Endothelial cell of umbilical vein (primary cell): ENCODE data around the gene RBM44. TPM values are rescaled to one million over a fixed set of nuclear protein-coding genes. Genes with fewer than 3 reads are reported as not detected.

Experiments
- BruUV-seq: library from RNA; stranded (reverse); fragments of 400-500 nt; replicated peaks from 2 replicates; lab custom pipeline; 2021; lab: Mats Ljungman, UMichigan
- CTCF ChIA-PET: fragments of 300-600, 350-600 bp; sonication (Branson Sonifier 250); formaldehyde crosslinking; loops from one replicate; lab custom pipeline; 2021; ENCODE audit warnings: antibody characterized with exemption, inconsistent platforms; lab: Charles Lee
- POLR2A ChIA-PET: fragments of 300-600, 350-600 bp; sonication (Branson Sonifier 250); formaldehyde crosslinking; loops from one replicate; lab custom pipeline; 2021; ENCODE audit warnings: antibody characterized with exemption, inconsistent platforms; lab: Charles Lee
- DNase-seq: peaks from one replicate; pipeline ENCODE4 v3.0.0-alpha.2; 2011; ENCODE audit warnings: low read depth, low spot score
- FAIRE-seq: peaks from 2 replicates; lab custom pipeline; 2011; peaks lifted over from hg19 to GRCh38; lab: Jason Lieb, UNC
- H2AFZ ChIP-seq: 2 replicates; pipeline ENCODE4 v1.6.0; 2012; ENCODE audit warnings: low read depth, low read length, control low read depth, inconsistent platforms
- H3K27ac ChIP-seq: 2 replicates; pipeline ENCODE4 v1.5.1; 2011; ENCODE audit warnings: low read depth, mild to moderate bottlenecking, control low read depth, low read length, moderate library complexity; ENCODE audit not compliant: insufficient read depth
- H3K27me3 ChIP-seq, 2 experiments: 2 replicates each; pipeline versions ENCODE4 v1.6.0 to v1.6.1; 2011; ENCODE audit warnings: low read length in 2 of 2, mixed read lengths in 1 of 2; ENCODE audit not compliant: control insufficient read depth in 2 of 2, insufficient read depth in 2 of 2
- H3K36me3 ChIP-seq, 2 experiments: 2 replicates in 1 of 2; 3 replicates in 1 of 2; pipeline ENCODE4 v1.5.1; 2011; ENCODE audit warnings: low read length in 2 of 2, mild to moderate bottlenecking in 1 of 2, moderate library complexity in 1 of 2; ENCODE audit not compliant: control insufficient read depth in 2 of 2, insufficient read depth in 2 of 2; ENCODE audit errors: extremely low read depth in 1 of 2
- H3K4me1 ChIP-seq: 3 replicates; pipeline ENCODE4 v1.5.1; 2011; ENCODE audit warnings: mild to moderate bottlenecking, low read length; ENCODE audit not compliant: control insufficient read depth, insufficient read depth; ENCODE audit errors: extremely low read depth
- H3K4me2 ChIP-seq: 2 replicates; pipeline ENCODE4 v1.6.1; 2011; ENCODE audit warnings: low read length, control low read depth, mixed read lengths; ENCODE audit not compliant: insufficient read depth
- H3K4me3 ChIP-seq, 3 experiments: fragments of 200-600 bp in 1 of 3; sonication (generic), shearing (Covaris generic) in 1 of 3; replicated peaks in 1 of 3; 2 replicates each; pipeline ENCODE4 v1.5.1; 2011 to 2016; ENCODE audit warnings: control low read depth in 3 of 3, low read length in 3 of 3, mild to moderate bottlenecking in 2 of 3, inconsistent platforms in 1 of 3, low read depth in 1 of 3, moderate library complexity in 1 of 3; ENCODE audit not compliant: insufficient read depth in 1 of 3
- H3K79me2 ChIP-seq: 2 replicates; pipeline ENCODE4 v1.6.0; 2012; ENCODE audit warnings: low read length, inconsistent platforms; ENCODE audit not compliant: control insufficient read depth, insufficient read depth
- H3K9ac ChIP-seq: replicated peaks from 2 replicates; pipeline ENCODE3; 2011; ENCODE audit warnings: low read length, control low read depth; ENCODE audit not compliant: insufficient read depth; ENCODE audit errors: extremely low read depth
- H3K9me1 ChIP-seq: replicated peaks from 3 replicates; pipeline ENCODE4 v1.6.0; 2011; ENCODE audit warnings: mild to moderate bottlenecking, low read length; ENCODE audit not compliant: control insufficient read depth, insufficient read depth; ENCODE audit errors: extremely low read depth
- H3K9me3 ChIP-seq: replicated peaks from 2 replicates; pipeline ENCODE4 v1.5.1; 2012; ENCODE audit warnings: low read length, inconsistent platforms; ENCODE audit not compliant: control insufficient read depth, insufficient read depth
- H4K20me1 ChIP-seq: replicated peaks from 2 replicates; pipeline ENCODE3; 2011; ENCODE audit warnings: mild to moderate bottlenecking, low read length; ENCODE audit not compliant: control insufficient read depth, insufficient read depth; ENCODE audit errors: extremely low read depth
- EZH2 ChIP-seq: IDR thresholded peaks from 2 replicates; pipeline ENCODE4 v1.6.1; 2012; ENCODE audit warnings: borderline replicate concordance, low read depth, mild to moderate bottlenecking, moderate library complexity, low read length, inconsistent platforms; ENCODE audit not compliant: severe bottlenecking
- FOS ChIP-seq: IDR thresholded peaks from 2 replicates; pipeline ENCODE4 v1.6.1; 2011; ENCODE audit warnings: mild to moderate bottlenecking, low read length, moderate library complexity, borderline replicate concordance; ENCODE audit not compliant: insufficient read depth
- JUN ChIP-seq: IDR thresholded peaks from 2 replicates; pipeline ENCODE4 v1.6.1; 2011; ENCODE audit warnings: borderline replicate concordance, low read depth; ENCODE audit not compliant: insufficient read length, insufficient read depth
- MYC ChIP-seq: IDR thresholded peaks from one replicate; pipeline ENCODE4 v1.6.1; 2011; ENCODE audit warnings: mild to moderate bottlenecking, low read depth, low read length
- POLR2A ChIP-seq: IDR thresholded peaks from 2 replicates; pipeline ENCODE4 v1.6.1; 2012; ENCODE audit warnings: low read depth, mild to moderate bottlenecking, control low read depth, low read length
- dilution Hi-C: fragments of 300-500 bp; cut with MboI; formaldehyde crosslinking; loops from one replicate; pipeline ENCODE4 v1.15.0; 2019; ENCODE audit warnings: low sequenced_read_pairs; ENCODE audit not compliant: extremely low pct_ligation_motif_present
- intact Hi-C: fragments of 100-400 bp; cut with micrococcal nuclease; formaldehyde crosslinking; loops from one replicate; pipeline ENCODE4 v1.10.0; 2022
- polyA plus RNA-seq, 4 experiments: library from polyadenylated mRNA; depleted of rRNA in 3 of 4; stranded (reverse) in 3 of 4; unstranded in 1 of 4; fragments of >200 nt; gene quantifications; 2 replicates each; pipeline versions ENCODE4 v1.2.1 to v1.2.3, GENCODE V29; 2011 to 2012; ENCODE audit warnings: missing spikeins in 1 of 4
- total RNA-seq: library from RNA; stranded (reverse); gene quantifications from 2 replicates; pipeline ENCODE4 v1.2.3, GENCODE V29; 2021
- TF ChIP-seq, protein P1 (sequence below): IDR thresholded peaks from 2 replicates; pipeline ENCODE4 v1.6.1; 2011; ENCODE audit not compliant: insufficient read depth, insufficient read length
- TF ChIP-seq, protein P2 (sequence below), 2 donors: IDR thresholded peaks; 1 replicate in 1 of 2; 2 replicates in 1 of 2; pipeline ENCODE4 v1.5.1; 2011; ENCODE audit warnings: low read length in 2 of 2, mild to moderate bottlenecking in 2 of 2, moderate library complexity in 2 of 2, control low read depth in 1 of 2, inconsistent platforms in 1 of 2, low read depth in 1 of 2; ENCODE audit not compliant: insufficient read depth in 1 of 2; ENCODE audit errors: extremely low read depth in 1 of 2

The RBM44 gene
- total and polyA plus RNA-seq, 2 donors (not counting 3 experiments of a cell fraction or from before 2014, with no cell fraction given): 0.14 to 0.53 TPM

DNA sequence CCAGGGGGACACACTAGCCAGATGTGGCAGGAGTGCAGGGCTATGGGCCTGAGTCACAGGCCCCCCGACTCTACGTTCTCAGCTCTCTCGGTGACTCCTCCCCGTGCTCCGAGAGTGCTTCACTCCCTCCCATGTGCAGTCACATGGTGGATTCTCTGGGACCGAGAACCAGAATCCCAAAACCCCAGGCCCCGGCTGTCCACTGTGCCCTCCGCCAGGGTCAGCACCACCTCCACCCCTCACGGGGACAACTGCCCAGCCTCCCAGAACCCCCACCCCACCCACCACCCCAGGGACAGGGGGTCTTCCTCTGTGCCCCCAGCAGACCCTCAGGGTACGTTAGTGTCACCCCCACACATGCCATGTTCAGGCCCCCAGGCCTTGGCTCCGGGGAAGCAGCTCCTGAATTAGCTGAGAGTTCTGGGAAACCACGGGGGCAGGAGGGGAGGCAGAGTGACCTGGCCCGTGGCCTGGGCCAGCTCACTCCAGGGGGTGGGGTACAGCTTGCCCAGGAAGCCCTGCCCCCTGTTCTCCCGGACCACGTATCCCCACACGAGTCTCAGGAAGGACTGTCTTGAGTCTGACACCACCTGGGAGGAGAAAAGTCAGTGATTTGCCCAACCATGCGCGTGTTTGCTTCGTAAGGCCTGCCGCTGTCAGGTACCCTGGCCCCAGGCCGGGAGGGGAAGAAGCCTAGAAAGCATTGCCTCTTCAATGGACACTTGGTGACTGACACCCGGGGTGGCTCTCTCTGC lies 65.3 kb downstream of the RBM44 start:
- POLR2A ChIA-PET: no interaction called here
- BruUV-seq: no TSS peak

More for the DNA sequence above, 65.3 kb downstream of the RBM44 start:
- H3K4me2 ChIP-seq: no peak overlapping the region
- H3K9me1 ChIP-seq: no peaks in the 10 kb centered on the region
- dilution Hi-C loops: no loop called here
- H3K9me3 ChIP-seq: no peaks in the 10 kb centered on the region
- DNase-seq: no peak
- H3K27me3 ChIP-seq: peaks cover 20 to 27% of the 10 kb centered on the region in 2 experiments
- TF ChIP-seq MYC (no peak), POLR2A (no peak), EZH2 (no peak), FOS (no peak), JUN (no peak)
- TF ChIP-seq, protein P1, sequence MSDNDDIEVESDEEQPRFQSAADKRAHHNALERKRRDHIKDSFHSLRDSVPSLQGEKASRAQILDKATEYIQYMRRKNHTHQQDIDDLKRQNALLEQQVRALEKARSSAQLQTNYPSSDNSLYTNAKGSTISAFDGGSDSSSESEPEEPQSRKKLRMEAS: no peak
- TF ChIP-seq, protein P2, sequence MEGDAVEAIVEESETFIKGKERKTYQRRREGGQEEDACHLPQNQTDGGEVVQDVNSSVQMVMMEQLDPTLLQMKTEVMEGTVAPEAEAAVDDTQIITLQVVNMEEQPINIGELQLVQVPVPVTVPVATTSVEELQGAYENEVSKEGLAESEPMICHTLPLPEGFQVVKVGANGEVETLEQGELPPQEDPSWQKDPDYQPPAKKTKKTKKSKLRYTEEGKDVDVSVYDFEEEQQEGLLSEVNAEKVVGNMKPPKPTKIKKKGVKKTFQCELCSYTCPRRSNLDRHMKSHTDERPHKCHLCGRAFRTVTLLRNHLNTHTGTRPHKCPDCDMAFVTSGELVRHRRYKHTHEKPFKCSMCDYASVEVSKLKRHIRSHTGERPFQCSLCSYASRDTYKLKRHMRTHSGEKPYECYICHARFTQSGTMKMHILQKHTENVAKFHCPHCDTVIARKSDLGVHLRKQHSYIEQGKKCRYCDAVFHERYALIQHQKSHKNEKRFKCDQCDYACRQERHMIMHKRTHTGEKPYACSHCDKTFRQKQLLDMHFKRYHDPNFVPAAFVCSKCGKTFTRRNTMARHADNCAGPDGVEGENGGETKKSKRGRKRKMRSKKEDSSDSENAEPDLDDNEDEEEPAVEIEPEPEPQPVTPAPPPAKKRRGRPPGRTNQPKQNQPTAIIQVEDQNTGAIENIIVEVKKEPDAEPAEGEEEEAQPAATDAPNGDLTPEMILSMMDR (IDR thresholded peaks at IDR 0.05; ENCODE audit: extremely low read depth in 1 of 2, insufficient read depth in 1 of 2, low read depth in 1 of 2, low read length in 2 of 2): no peak
- no peak for FAIRE-seq
- H3K27ac ChIP-seq: no peak overlapping the region
- peaks cover 5% of the 10 kb centered on the region for H3K4me1 ChIP-seq
- no peaks in the 10 kb centered on the region for H3K79me2 ChIP-seq
- H4K20me1 ChIP-seq: no peaks in the 10 kb centered on the region
- H3K4me3 ChIP-seq: no peak overlapping the region
- H3K9ac ChIP-seq: no peak overlapping the region
- no peak overlapping the region for H2AFZ ChIP-seq
- CTCF ChIA-PET: no interaction called here
- intact Hi-C loops: no loop called here
- H3K36me3 ChIP-seq: no peaks in the 10 kb centered on the region
